ENCODE results near the gene ATAD5.
"Not testable (repeated sequence)": the region's sequence is repeated elsewhere in the genome, so short reads cannot be mapped to it uniquely, and the experiment has no call there.

ATAD5 gene

DNA sequence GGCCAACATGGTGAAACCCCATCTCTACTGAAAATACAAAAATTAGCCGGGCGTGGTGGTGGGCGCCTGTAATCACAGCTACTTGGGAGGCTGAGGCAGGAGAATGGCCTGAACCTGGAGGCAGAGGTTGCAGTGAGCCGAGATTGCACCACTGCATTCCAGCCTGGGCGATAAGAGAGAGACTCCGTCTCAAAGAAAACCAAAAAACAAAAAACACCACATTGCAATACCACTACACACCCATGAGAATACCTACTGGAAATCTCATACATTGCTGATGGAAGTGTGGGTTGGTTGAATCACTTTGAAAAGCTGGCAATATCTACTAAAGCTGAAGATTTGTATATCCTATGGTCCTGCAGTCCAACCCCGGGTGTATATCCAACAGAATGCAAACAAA is 78.4 kb downstream of the ATAD5 start:
- DNase-seq (ENCODE audit: low read depth in 1 of 2, low spot score in 1 of 2), result not testable (repeated sequence)

DNA sequence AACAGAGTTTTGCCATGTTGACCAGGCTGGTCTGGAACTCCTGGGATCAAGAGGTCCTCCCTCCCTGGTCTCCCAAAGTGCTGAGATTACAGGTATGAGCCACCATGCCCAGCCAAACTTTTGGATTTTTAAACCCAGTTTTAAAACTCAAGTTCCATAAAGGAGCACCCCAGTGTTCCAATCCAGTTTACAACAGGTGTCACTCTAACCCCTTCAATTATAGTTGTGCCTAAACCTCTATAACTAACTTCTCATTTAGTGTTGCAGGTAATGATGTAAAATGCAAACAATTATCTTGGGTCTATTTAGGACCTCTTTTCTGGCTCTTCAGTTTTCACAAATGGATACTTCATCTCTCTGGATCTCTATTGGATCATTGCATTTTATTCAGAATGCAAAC is 82.2 kb downstream of the ATAD5 start:
- DNase-seq (ENCODE audit: low read depth in 1 of 2, low spot score in 1 of 2), result no peak

DNA sequence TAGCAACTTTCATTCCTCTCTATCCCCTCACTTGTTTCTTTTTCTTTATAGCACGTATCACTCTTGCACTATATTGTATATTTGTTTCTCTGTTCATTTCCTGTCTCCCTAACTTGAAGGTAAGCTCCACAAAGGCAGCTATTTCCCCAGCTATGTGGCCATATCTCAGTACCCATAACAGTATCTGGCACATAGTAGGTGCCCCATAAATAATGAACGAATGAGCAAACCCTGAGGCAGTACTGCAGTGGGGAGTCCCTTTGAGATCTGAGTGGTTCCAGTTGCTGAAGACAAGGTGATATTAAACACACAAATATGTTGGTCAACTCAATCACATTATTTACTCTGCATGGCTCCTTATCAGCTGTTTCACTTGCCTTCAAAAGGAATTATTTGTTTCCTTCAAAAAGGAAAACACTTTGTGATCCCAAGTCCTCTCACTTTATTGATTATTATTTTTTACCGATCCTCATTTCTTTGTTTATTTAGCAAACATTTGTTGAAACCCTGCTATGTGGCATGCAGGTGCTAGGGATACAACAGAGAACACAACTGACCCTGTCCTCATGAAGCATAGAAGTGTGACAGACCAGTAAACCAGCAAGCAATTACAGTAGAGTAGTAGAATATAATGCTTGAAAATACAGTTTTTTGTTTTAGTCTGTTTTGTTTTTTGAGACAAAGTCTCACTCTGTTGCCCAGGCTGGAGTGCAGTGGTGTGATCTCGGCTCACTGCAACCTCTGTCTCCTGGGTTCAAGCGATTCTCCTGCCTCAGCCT is 84.3 kb downstream of the ATAD5 start:
- DNase-seq (ENCODE audit: low read depth in 1 of 2, low spot score in 1 of 2), result no peak

DNA sequence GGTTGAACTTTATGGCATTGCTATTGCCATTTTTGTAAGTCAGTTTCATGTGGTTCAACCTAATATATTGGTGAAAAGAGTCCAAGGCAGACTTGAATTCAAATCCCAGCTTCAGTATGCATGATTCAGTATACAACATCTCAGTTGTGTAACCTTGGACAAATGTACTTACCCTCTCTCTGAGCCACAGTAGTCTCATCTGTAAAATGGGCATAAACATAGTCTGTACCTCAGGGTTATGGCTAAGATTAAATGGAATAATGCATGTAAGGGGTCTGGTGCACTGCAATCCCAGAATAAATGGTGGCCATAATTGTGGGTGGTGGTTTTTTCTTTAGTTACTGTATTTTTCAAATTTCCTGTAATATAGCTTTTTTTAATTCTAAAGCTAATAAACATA is 85.3 kb downstream of the ATAD5 start:
- no peak for DNase-seq (ENCODE audit: low read depth in 1 of 2, low spot score in 1 of 2)

DNA sequence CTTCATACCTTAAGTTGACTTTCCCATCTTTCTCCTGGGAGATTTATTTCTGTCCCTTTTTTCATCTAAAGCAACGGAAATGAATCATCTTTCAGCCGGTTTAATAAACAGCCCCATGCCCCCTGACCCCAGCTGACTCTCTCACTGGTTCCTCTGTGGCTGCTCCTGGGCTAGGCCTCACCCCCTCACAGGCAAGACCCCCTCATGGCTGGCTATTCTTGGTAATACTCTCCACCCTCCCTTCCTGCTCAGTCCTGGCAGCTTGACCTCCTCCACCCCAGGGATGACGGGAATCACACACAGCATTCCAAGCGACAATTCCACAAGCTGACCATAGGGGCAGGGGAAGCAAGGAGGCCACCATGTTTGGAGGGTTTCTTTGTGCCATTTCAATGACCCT is 88.5 kb downstream of the ATAD5 start:
- no peak for DNase-seq (ENCODE audit: low read depth in 1 of 2, low spot score in 1 of 2)

DNA sequence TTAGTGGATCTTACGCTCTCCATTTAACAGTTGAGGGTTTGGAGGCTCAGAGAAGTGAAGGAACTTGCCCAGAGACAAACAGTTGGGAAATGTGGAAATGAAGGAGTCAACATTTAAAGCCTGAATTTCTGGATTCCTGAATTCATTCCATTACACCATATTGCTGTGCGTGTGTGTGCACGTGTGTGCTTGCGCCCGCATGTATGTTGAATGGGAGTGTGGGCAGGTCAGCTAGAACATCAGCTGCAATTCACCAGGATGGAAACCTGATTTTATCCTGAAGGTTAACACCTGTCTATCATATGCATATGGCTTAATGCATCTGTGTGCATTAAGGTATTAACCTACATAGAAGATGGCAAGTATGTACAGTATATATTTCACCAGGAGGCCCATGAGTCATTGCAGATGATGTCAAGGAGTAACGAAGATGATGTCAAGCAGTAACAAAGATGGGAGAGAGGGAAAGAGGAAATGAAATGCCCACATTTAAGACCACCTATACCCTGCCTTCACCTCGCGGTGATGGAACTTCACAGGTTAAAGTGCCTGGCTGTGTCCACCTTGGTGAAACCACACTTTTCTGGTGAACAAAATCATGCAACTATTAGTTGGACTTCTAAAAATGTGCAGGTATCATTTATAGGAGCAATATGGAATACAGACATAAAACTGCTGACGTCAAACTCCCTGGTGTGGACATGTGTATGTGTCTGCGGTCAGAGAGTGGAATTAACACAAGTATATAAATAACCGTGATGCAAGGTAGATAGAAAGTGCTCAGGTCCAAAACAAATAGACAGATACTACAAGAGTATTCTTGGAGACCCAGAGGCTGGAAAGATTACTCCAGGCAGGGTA is 89.1 kb downstream of the ATAD5 start:
- no peak for DNase-seq (ENCODE audit: low read depth in 1 of 2, low spot score in 1 of 2)

DNA sequence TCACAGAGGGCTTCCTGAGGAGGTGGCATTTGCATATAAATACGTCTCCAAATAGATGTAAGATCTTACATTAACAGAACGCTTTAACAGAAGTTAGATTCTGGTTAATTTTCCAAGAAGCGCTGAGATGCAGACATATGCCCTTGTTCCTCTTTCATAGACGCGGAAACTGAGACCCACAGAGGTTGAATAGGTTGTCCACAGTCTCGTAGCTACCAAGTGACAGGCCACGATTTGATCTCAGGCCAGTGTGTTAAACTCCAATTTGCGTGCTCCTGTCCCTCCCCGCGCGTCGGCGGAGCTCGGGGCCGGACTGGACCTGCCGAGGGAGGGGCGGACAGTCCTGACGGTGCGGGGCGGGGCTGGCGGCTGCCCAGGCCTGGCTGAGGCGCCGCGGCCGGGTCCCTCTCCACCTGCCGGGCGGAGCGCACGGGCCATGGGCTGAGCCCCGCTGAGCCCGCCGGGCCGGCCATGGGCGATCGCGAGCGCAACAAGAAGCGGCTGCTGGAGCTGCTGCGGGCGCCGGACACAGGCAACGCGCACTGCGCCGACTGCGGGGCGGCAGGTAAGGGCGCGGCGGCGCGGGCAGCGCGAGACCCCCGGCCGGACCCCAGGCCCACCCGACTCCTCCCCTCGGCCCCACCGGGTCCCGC is 89.9 kb downstream of the ATAD5 start, which contains the start of gene ADAP2:
ADAP2 (plus strand) TSS at position 402 of the 653 bp plus-strand sequence; CDS start at position 472, 70 bp downstream.
- no peak for DNase-seq (ENCODE audit: low read depth in 1 of 2, low spot score in 1 of 2)

DNA sequence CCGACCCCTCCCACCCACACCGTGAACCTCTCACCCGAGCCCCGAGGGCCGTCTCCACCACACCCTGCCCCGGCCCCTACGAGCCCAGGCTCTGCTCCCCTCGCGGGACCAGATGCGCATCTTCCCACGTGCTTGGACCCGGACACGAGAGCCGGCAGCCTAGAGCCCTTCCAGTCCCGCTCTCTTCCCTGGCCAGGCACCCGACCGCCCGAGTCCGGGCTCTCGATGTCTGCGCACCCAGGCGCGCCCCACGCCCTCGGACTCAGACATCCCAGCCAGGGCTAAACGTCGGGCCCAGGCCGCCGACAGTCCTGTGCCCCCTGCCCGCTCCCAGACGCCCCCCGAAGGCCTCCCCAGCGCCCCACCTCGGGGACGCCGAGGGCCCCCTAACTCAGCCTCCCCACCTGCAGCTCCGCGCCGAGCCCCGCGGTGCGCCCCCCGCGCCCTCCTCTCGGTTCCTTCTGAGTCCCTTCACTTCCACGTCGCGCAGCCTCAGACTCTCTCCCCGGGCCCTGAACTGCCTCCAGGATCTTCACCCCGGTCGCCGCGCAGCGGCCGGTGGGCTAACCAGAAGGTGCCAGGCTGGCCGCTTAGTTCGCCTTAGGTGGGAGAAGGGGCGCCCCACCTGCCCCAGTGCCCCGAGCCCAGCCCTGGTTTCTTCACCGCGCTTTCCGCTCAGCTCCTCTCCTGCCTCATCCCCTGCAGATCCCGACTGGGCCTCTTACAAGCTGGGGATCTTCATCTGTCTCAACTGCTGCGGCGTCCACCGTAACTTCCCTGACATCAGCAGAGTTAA is 90.7 kb downstream of the ATAD5 start:
- no peak for DNase-seq (ENCODE audit: low read depth in 1 of 2, low spot score in 1 of 2)

DNA sequence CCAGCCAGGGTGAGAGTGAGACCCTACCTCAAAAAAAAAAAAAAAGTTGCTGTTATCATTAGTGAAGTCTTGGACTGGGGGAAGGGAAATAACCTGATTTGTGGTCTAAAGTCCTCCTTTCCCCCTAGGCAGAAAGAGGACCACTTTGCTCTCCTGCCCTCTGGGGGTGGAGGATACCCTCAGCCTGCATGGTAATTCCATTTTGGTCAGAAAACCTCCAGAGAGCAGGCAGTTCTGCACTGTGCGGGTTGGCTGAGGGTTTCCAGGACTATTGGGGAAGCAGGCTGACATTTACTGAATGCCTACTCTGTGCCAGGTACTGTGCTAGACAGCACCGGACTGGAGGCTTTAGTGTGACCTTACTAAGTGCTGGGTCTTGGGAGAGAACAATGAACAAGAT is 92.6 kb downstream of the ATAD5 start:
- DNase-seq (ENCODE audit: low read depth in 1 of 2, low spot score in 1 of 2), result no peak

DNA sequence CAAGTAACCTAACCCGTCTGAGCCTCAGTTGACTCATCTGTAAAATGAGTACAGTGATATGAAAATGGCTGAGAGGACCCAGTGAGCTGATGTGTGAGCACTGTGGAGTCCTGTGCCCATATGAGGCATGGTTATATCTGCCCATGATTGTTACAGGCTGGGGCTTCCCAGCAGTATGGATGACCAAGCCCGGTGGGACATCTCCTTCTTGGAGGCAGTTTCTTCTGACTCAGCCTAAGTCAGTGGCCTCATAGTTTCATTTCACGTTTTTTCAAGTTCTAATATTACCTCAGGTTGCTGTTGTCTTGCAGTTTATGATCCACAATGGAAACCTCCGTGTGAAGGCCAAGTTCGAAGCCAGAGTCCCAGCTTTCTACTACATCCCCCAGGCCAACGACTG is 94.8 kb downstream of the ATAD5 start:
- DNase-seq (ENCODE audit: low read depth in 1 of 2, low spot score in 1 of 2), result no peak

DNA sequence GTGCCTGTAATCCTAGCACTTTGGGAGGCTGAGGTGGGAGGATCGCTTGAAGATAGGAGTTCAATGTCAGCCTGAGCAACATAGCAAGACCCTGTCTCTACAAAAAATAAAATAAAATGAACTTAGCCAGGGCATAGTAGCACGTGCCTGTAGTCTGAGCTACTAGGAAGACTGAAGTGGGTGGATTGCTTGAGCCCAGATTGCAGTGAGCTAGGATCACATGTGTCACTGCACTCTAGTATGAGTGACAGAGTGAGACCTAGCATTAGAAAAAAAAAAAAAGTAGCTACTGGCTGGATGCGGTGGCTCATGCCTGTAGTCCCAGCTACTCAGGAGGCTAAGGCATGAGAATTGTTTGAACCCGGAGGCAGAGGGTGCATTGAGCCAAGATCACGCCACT is 96.0 kb downstream of the ATAD5 start:
- DNase-seq (ENCODE audit: low read depth in 1 of 2, low spot score in 1 of 2), result no peak

DNA sequence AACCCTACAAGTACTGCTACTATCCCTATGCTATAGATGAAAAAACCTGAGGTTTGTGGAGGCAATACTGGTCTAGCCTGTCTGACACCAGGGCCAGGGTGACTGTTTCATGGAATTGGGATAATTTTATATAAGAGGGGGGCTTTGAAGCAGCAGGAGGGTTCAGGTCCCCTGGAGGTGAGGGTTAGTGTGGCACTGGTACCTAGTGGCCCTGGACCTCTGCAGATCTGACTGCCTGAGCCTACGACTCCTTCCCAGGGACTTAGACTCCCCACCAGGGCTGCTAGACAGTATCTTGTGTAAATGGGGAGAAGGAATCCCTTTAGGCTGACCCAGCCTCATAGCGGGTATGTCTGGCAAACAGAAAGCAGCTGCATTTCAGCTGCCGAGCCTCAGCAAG is 96.8 kb downstream of the ATAD5 start:
- no peak for DNase-seq (ENCODE audit: low read depth in 1 of 2, low spot score in 1 of 2)

DNA sequence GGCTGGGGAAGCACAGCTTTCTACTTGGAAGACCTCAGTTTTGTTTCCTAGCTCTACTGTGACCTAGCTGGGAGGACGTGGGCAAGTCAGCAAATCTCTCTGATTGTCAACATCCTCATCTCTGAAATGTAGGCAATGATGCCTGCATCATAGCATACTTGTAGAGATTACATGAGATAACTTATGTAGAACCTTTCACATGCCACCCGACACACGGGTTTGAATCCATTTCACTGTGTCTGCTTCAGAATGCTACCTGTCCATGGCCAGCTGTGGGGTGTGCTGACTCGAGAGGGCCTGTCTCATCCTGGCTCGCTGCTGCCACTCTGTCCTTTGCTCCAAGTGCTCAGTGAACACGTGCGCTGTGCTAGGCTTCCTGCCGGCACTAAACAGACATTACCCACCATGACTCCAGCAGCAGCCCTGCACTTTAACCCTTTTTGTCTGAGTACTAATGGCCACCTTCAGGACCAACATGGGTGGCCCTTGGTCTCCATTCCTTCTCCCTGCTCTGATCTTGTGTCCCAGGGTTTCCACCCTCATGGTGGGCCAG is 97.4 kb downstream of the ATAD5 start:
- no peak for DNase-seq (ENCODE audit: low read depth in 1 of 2, low spot score in 1 of 2)

DNA sequence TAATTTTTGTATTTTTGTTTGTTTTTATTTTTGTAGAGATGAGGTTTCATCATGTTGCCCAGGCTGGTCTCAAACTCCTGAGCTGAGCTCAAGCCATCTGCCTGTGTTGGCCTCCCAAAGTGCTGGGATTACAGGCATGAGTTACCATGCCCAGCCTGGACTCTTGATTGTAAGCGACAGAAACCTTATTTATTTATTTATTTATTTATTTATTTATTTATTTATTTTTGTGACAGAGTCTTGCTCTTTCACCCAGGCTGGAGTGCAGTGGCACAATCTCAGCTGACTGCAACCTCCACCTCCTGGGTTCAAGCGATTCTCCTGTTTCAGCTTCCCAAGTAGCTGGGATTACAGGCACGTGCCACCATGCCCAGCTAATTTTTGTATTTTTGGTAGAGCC is 98.1 kb downstream of the ATAD5 start:
- DNase-seq (ENCODE audit: low read depth in 1 of 2, low spot score in 1 of 2), result not testable (repeated sequence)

DNA sequence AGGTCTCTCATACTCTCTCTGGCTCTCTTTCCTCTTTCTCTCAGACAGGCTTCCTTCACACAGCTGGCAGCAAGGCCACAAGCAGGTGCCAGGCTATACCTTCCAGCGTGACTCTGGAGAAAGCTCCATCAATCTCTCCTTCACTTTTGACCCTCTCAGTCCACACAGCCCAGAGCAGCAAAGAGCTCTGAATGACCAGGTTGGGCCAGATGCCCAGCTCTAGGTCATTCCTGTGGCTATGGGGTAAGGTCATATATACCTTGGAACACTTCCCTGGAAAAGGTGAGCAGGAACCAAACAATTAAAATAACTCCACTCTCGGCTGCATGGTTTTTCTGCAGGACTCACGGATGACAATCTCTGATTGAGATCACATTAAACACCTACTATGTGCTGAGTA is 98.7 kb downstream of the ATAD5 start:
- no peak for DNase-seq (ENCODE audit: low read depth in 1 of 2, low spot score in 1 of 2)

DNA sequence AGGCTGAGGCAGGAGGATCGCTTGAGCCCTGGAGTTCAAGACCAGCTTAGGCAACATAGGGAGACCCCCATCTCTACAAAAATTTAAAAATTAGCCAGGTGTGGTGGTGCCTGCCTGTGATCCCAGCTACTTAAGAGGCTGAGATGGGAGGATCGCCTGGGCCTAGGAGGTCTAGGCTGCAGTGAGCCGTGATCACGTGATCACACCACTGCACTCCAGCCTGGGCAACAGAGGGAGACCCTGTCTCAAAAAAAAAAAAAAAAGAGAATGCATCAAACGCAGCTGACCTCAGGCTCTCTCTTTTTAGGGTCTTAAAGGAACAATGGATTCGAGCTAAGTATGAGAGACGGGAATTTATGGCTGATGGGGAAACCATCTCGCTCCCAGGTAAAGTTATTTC is 99.8 kb downstream of the ATAD5 start:
- not testable (repeated sequence) for DNase-seq (ENCODE audit: low read depth in 1 of 2, low spot score in 1 of 2)

DNA sequence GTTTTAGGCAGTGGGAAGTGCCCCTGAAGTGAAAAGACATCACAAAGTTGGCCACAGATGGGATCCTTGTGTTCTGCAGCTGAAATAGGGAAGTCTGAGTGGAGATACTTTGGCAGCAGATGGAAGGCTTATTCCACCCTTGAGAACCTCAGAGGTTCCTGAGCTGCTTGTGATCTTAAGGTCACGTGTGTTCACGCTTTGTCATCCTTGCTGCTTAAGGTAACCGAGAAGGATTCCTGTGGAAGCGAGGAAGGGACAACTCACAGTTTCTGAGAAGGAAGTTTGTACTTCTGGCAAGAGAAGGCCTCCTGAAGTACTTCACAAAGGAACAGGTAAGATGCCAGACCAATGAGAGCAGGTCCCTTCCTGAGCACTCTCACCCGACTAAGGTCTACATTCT is 102.2 kb downstream of the ATAD5 start:
- DNase-seq (ENCODE audit: low read depth in 1 of 2, low spot score in 1 of 2), result no peak

DNA sequence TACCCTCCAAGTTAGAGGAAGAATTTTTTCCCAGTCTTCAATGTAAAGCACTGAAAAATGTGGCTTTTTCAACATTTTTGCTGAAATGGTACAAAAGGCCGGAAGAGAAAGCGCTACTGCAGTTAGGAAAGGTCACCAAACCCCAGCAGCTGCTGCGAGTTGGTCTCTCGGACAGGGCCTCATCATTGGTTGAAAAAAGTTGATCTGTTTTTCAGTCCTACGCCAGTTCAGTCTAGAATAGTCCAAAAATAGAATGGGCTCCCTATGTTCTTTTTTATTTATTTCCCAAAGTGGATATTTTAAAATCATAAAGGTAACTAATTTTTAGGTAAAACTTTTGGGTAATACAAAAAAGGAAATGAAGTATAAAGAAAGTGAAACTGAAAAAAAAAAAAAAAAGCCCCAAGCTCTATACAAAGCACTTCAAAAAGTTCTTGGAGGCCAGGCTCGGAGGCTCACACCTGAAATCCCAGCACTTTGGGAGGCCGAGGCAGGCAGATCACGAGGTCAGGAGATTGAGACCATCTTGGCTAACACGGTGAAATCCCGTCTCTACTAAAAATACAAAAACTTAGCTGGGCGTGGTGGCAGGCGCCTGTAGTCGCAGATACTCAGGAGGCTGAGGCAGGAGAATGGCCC is 107.4 kb downstream of the ATAD5 start:
- DNase-seq (ENCODE audit: low read depth in 1 of 2, low spot score in 1 of 2), result no peak

DNA sequence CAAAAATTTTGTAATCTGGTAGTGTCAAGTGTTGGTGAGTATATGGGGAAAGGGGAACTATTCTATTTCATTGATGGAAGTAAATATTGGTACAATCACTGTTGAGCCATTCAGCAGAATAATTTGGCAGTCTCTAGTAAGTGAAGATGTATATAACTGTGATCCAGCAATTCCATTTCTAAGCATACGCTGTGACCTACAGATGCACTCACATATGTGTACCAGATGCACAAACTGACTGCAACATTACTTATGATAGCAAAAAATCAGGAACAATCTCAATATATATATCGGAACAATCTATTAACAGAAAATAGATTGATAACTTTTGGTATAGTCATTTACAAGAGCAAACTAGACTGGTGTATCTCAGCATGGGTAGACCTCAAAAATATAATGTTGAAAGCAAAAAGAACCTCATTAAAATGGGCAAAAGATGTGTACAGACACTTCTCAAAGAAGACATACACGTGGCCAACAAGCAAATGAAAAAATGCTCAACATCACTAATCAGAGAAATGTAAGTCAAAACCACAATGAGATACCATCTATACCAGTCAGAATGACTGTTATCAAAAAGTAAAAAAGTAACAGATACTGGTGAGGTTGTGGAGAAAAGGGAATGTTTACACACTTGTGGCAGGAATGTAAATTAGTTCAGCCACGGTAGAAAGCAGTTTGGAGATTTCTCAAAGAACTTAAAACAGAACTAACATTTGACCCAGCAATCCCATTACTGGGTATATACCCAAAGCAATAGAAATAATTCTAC is 110.7 kb downstream of the ATAD5 start:
- DNase-seq (ENCODE audit: low read depth in 1 of 2, low spot score in 1 of 2), result no peak

Data from activated CD4-positive, alpha-beta T cell treated with anti-CD3 and anti-CD28 coated beads, Interleukin-2, amount 50 U/mL, for 24 hours (primary cell).